ENCODE data around the gene RPS6KC1.
A peak's percentile ranks its signal among the peaks of the same experiment; 100 is the strongest.

RPS6KC1 gene

DNA sequence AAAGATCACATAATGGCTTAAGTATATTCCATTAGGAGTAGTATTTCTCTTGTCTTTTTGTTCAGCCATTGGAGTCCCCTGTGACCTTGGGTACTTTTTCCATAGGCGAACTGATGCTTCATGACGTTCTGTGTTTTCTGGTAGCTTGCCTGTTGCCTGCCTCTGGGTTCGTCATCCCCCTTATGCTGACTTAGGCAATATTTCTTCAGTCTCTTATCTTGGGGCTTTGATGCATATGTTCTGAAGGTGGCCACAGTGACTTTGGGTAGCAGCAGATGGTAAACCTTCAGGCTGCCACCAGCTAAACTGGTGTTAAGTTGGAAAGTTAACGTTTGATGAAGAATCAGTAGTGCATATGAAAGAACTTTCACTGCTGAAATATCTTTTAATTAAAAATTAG lies 170.2 kb downstream of the RPS6KC1 start:
- no peak overlapping the region for H3K4me3 ChIP-seq (ENCODE audit: low read depth, low read length)
- TF ChIP-seq CTCF (IDR thresholded peaks at IDR 0.05; ENCODE audit: borderline replicate concordance, insufficient read depth, low read depth, low read length) = no peak

DNA sequence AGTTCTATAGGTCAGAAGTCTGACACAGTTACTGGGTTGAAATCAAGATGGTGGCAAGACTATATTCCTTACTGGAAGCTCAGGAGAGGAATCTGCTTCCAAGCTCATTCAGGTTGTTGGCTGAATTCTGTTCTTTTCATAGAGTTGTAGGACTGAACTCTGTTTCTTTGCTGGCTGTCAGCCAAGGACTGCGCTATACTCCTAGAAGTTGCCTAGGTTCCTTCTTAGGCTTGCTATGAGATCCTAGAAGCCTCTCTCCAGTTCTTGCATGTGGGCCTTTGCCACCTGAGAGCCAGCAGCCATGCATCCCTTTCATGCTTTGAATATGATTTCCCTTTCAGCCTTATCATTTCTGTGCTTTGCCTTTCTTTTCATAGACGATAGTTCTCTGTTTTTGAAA lies 176.4 kb downstream of the RPS6KC1 start:
- no peak for TF ChIP-seq CTCF (IDR thresholded peaks at IDR 0.05; ENCODE audit: borderline replicate concordance, insufficient read depth, low read depth, low read length)
- no peak overlapping the region for H3K4me3 ChIP-seq (ENCODE audit: low read depth, low read length)

DNA sequence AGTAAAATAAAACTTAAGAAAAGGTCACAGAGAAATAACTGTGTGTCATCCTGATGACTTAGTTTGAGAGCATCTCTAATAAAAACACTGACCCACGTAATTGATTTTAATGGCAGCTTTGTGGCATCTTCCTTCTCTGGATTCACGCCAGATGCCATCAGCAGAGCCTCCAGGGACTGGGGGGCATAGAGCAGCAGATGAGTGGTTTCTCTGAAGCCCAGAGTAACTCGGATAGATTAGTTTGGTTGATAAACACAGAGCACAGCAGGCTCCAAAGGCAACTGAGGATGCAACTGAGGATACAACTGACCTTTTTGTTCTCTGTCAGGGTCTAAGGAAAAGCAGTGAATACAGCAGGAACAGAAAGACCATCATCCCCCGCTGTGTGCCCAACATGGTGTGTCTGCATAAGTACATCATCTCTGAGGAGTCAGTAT lies 180.8 kb downstream of the RPS6KC1 start:
- TF ChIP-seq CTCF (IDR thresholded peaks at IDR 0.05; ENCODE audit: borderline replicate concordance, insufficient read depth, low read depth, low read length) = no peak
- H3K4me3 ChIP-seq (ENCODE audit: low read depth, low read length) = no peak overlapping the region

GRCh38 chr1:213242883-213243282 lies 191.8 kb downstream of the RPS6KC1 start:
- TF ChIP-seq CTCF (IDR thresholded peaks at IDR 0.05; ENCODE audit: borderline replicate concordance, insufficient read depth, low read depth, low read length) = no peak
- no peak overlapping the region for H3K4me3 ChIP-seq (ENCODE audit: low read depth, low read length)

GRCh38 chr1:213244664-213245091 lies 193.6 kb downstream of the RPS6KC1 start:
- H3K4me3 ChIP-seq (ENCODE audit: low read depth, low read length) = no peak overlapping the region
- peak; percentile 45; the same call in 1 of the 2 replicates for TF ChIP-seq CTCF (IDR thresholded peaks at IDR 0.05; ENCODE audit: borderline replicate concordance, insufficient read depth, low read depth, low read length)

DNA sequence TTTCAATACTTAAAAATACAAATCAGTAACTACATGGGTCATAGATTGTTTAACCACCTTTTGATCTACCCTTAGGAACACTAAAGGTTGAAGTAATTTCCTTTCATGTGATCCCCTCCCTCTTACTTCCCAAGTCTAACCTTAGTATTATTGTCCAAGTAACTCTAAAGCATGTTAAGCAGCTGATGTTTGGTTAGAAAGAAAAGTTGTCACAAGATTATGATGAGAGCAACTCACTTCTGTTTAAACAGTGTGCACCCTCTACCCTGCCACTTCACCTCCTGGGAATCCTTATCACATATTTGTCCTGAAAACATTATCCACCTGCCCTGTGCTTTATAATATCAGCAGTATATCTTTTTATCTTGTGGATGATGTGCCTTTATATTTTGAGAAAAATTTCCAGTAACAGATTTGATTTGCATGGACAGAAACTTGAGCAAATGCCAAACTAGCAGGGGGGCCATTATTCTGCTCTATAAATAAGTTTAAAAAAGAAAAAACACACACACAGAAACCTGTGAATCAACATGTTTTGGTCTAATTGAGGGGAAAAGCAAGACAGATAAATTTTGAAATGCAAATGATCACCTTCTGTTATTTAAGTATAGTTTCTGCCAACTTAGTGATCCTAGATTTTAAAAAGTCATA lies 194.3 kb downstream of the RPS6KC1 start:
- H3K4me3 ChIP-seq (ENCODE audit: low read depth, low read length) = no peak overlapping the region
- no peak for TF ChIP-seq CTCF (IDR thresholded peaks at IDR 0.05; ENCODE audit: borderline replicate concordance, insufficient read depth, low read depth, low read length)

DNA sequence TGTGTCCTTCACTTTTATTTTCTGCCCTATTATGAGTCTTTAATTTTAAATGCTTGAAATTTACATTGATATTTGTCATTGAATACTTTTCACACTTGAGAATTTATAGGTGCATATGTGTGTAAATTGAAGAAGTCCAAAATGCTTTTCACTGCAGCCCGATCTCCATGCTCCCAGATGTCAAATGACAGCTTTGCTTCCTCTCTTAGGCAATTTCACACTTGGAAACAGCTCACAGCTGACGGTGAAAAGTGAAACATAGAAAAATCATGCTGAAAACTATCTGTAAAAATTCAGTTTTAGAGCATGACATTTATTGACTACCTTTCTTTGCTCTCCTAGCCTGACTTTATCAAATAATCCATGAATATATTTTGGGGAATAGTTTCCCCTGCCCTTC lies 196.0 kb downstream of the RPS6KC1 start:
- no peak for TF ChIP-seq CTCF (IDR thresholded peaks at IDR 0.05; ENCODE audit: borderline replicate concordance, insufficient read depth, low read depth, low read length)
- H3K4me3 ChIP-seq (ENCODE audit: low read depth, low read length) = no peak overlapping the region

Data from GM12875 (cell line).